GM12878 (cell line): ENCODE data around the gene AK8. TPM values are rescaled to one million over a fixed set of nuclear protein-coding genes. Genes with fewer than 3 reads are reported as not detected.

Experiments
- BHLHE40 ChIP-seq, 2 experiments: fragments of 450-650 bp in 1 of 2; IDR thresholded peaks; 2 replicates each; pipeline ENCODE4 v1.6.1; 2011 to 2017; ENCODE audit warnings: low read depth in 2 of 2, borderline replicate concordance in 1 of 2, improper control_type of control experiment in 1 of 2, low read length in 1 of 2, mild to moderate bottlenecking in 1 of 2
- BMI1 ChIP-seq: fragments of 450-650 bp; IDR thresholded peaks from 2 replicates; pipeline ENCODE4 v1.6.1; 2016; ENCODE audit warnings: mild to moderate bottlenecking, moderate library complexity, borderline replicate concordance
- EED ChIP-seq: sonication (generic); IDR thresholded peaks from 2 replicates; pipeline ENCODE4 v1.6.1; 2016; ENCODE audit warnings: antibody characterized with exemption, low read depth
- HDGF ChIP-seq: fragments of 450-650 bp; IDR thresholded peaks from 2 replicates; pipeline ENCODE4 v1.6.1; 2016; ENCODE audit warnings: antibody characterized with exemption
- JUNB ChIP-seq: IDR thresholded peaks from 2 replicates; pipeline ENCODE4 v1.6.1; 2016; ENCODE audit warnings: antibody characterized with exemption, mild to moderate bottlenecking
- KLF5 ChIP-seq: fragments of 450-650 bp; IDR thresholded peaks from 2 replicates; pipeline ENCODE4 v1.6.1; 2014; ENCODE audit warnings: mild to moderate bottlenecking; ENCODE audit not compliant: partially characterized antibody
- MTA3 ChIP-seq: IDR thresholded peaks from 2 replicates; pipeline ENCODE4 v1.6.1; 2012; ENCODE audit warnings: low read length, inconsistent platforms, borderline replicate concordance
- MXI1 ChIP-seq: fragments of 150-350 bp; IDR thresholded peaks from 2 replicates; pipeline ENCODE4 v1.6.1; 2011; ENCODE audit warnings: low read depth, mild to moderate bottlenecking, inconsistent platforms, low read length, improper control_type of control experiment
- RFX5 ChIP-seq: IDR thresholded peaks from 2 replicates; pipeline ENCODE4 v1.6.1; 2011; ENCODE audit warnings: low read depth, low read length, improper control_type of control experiment
- SMARCA5 ChIP-seq: fragments of 450-650 bp; IDR thresholded peaks from 2 replicates; pipeline ENCODE4 v1.6.1; 2017; ENCODE audit warnings: mild to moderate bottlenecking
- TAF1 ChIP-seq: IDR thresholded peaks from 2 replicates; pipeline ENCODE4 v1.6.1; 2011; ENCODE audit warnings: mild to moderate bottlenecking, low read depth, low read length, borderline replicate concordance
- ZBED1 ChIP-seq: IDR thresholded peaks from 2 replicates; pipeline ENCODE4 v1.6.1; 2016; ENCODE audit warnings: borderline replicate concordance
- polyA plus RNA-seq, 11 experiments: library from polyadenylated mRNA; depleted of rRNA in 4 of 11; unstranded in 6 of 11; stranded (reverse) in 5 of 11; fragments of >200 nt; fragmentation: Nextera tagmentation in 4 of 11; fragmentation: Illumina TruSeq in 1 of 11; extraction: Ambion mirVana in 4 of 11; extraction: Trizol in 1 of 11; gene quantifications; 1 replicate in 1 of 11; 2 replicates in 10 of 11; pipeline versions ENCODE4 v1.2.1 to v1.2.3, GENCODE V29; 2011 to 2016; ENCODE audit warnings: inconsistent platforms in 2 of 11, missing spikeins in 2 of 11, low read depth in 1 of 11
- total RNA-seq, 4 experiments: library from RNA; depleted of rRNA in 3 of 4; stranded (reverse); fragments of >200 nt in 3 of 4; fragmentation: Illumina TruSeq in 1 of 4; extraction: Trizol in 1 of 4; gene quantifications; 2 replicates each; pipeline versions ENCODE4 v1.2.1 to v1.2.3, GENCODE V29; 2013 to 2021
- TF ChIP-seq, protein P1 (sequence below): IDR thresholded peaks from 2 replicates; pipeline ENCODE4 v1.6.1; 2011; ENCODE audit warnings: low read depth, low read length, improper control_type of control experiment, borderline replicate concordance
- TF ChIP-seq, protein P2 (sequence below): fragments of 450-650 bp; IDR thresholded peaks from 2 replicates; pipeline ENCODE4 v1.6.1; 2016; ENCODE audit warnings: mild to moderate bottlenecking, moderate library complexity, borderline replicate concordance
- TF ChIP-seq, protein P3 (sequence below): fragments of 450-650 bp; formaldehyde crosslinking; IDR thresholded peaks from 2 replicates; pipeline ENCODE4 v1.4.0; 2022; ENCODE audit warnings: mild to moderate bottlenecking, moderate library complexity

AK8 gene
- total and polyA plus RNA-seq, 10 of the 15 experiments (the other 5 are each of a cell fraction or from before 2014, with no cell fraction given), result 0.03 to 0.12 (median 0.06) TPM; not detected in 5

DNA sequence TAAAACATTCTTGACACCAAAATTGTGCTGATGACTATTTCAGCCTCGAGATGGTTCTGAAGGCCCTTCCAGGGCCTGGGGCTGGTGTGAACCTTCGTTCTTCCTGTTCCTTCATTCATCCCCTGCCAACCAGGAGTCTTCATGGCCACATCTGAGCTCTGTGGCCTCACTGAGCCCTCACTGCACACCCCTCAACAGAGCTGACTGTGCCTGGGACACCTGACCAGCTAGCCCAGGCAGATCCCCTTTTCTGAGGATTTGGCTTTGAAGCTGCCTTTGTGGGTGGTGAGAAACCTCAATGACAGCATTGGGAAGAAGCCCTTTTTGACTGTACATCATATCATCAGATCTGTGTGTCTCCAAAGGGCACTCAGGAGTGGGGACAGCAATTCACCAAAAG, 13.8 kb downstream of the AK8 start (continued):
- TF ChIP-seq, protein P1, sequence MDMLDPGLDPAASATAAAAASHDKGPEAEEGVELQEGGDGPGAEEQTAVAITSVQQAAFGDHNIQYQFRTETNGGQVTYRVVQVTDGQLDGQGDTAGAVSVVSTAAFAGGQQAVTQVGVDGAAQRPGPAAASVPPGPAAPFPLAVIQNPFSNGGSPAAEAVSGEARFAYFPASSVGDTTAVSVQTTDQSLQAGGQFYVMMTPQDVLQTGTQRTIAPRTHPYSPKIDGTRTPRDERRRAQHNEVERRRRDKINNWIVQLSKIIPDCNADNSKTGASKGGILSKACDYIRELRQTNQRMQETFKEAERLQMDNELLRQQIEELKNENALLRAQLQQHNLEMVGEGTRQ, result no peak
- TF ChIP-seq BMI1, result no peak
- TF ChIP-seq MTA3, result no peak
- TF ChIP-seq, protein P2, sequence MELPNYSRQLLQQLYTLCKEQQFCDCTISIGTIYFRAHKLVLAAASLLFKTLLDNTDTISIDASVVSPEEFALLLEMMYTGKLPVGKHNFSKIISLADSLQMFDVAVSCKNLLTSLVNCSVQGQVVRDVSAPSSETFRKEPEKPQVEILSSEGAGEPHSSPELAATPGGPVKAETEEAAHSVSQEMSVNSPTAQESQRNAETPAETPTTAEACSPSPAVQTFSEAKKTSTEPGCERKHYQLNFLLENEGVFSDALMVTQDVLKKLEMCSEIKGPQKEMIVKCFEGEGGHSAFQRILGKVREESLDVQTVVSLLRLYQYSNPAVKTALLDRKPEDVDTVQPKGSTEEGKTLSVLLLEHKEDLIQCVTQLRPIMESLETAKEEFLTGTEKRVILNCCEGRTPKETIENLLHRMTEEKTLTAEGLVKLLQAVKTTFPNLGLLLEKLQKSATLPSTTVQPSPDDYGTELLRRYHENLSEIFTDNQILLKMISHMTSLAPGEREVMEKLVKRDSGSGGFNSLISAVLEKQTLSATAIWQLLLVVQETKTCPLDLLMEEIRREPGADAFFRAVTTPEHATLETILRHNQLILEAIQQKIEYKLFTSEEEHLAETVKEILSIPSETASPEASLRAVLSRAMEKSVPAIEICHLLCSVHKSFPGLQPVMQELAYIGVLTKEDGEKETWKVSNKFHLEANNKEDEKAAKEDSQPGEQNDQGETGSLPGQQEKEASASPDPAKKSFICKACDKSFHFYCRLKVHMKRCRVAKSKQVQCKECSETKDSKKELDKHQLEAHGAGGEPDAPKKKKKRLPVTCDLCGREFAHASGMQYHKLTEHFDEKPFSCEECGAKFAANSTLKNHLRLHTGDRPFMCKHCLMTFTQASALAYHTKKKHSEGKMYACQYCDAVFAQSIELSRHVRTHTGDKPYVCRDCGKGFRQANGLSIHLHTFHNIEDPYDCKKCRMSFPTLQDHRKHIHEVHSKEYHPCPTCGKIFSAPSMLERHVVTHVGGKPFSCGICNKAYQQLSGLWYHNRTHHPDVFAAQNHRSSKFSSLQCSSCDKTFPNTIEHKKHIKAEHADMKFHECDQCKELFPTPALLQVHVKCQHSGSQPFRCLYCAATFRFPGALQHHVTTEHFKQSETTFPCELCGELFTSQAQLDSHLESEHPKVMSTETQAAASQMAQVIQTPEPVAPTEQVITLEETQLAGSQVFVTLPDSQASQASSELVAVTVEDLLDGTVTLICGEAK, result no peak
- TF ChIP-seq BHLHE40 (IDR thresholded peaks at IDR 0.05; ENCODE audit: borderline replicate concordance in 1 of 2, low read depth in 2 of 2, low read length in 1 of 2), result no peak
- no peak for TF ChIP-seq KLF5
- no peak for TF ChIP-seq SMARCA5
- TF ChIP-seq JUNB, result no peak
- no peak for TF ChIP-seq MXI1
- no peak for TF ChIP-seq RFX5
- no peak for TF ChIP-seq HDGF
- TF ChIP-seq EED, result no peak
- TF ChIP-seq TAF1, result no peak
- TF ChIP-seq, protein P3, sequence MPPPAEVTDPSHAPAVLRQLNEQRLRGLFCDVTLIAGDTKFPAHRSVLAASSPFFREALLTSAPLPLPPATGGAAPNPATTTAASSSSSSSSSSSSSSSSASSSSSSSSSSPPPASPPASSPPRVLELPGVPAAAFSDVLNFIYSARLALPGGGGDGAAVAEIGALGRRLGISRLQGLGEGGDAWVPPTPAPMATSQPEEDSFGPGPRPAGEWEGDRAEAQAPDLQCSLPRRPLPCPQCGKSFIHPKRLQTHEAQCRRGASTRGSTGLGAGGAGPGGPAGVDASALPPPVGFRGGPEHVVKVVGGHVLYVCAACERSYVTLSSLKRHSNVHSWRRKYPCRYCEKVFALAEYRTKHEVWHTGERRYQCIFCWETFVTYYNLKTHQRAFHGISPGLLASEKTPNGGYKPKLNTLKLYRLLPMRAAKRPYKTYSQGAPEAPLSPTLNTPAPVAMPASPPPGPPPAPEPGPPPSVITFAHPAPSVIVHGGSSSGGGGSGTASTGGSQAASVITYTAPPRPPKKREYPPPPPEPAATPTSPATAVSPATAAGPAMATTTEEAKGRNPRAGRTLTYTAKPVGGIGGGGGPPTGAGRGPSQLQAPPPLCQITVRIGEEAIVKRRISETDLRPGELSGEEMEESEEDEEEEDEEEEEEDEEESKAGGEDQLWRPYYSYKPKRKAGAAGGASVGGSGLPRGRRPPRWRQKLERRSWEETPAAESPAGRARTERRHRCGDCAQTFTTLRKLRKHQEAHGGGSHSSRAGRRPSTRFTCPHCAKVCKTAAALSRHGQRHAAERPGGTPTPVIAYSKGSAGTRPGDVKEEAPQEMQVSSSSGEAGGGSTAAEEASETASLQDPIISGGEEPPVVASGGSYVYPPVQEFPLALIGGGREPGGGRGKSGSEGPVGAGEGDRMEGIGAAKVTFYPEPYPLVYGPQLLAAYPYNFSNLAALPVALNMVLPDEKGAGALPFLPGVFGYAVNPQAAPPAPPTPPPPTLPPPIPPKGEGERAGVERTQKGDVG (CRISPR knock-in tag), result no peak
- TF ChIP-seq ZBED1, result no peak
